Measurements from ENCODE around the gene PCDHGA1.

- TF ChIP-seq CTCF (conservative IDR thresholded peaks at IDR 0.05; ENCODE audit: low read depth, low read length) (no peak), EZH2 (IDR thresholded peaks at IDR 0.05; ENCODE audit: borderline replicate concordance, low read depth, low read length, poor library complexity, severe bottlenecking) (no peak)
These were observed 189.6 kb downstream of the PCDHGA1 start for GRCh38 chr5:141519605-141520565.

Data from A673 (cell line).